DOHH2 (cell line): Measurements from ENCODE around the gene GMDS.
"Not testable (repeated sequence)": the region's sequence is repeated elsewhere in the genome, so short reads cannot be mapped to it uniquely, and the experiment has no call there.

Source experiments
- EZH2phosphoT487 ChIP-seq: fragments of 200-600 bp; sonication (generic); IDR thresholded peaks from 2 replicates; pipeline ENCODE4 v1.6.1; 2017; ENCODE audit warnings: borderline replicate concordance, mild to moderate bottlenecking, antibody characterized with exemption, low read length, moderate library complexity, mixed read lengths
- TF ChIP-seq, protein P1 (sequence below): fragments of 200-600 bp; sonication (generic); IDR thresholded peaks from one replicate; pipeline ENCODE4 v1.5.1; 2014; ENCODE audit warnings: antibody characterized with exemption, mild to moderate bottlenecking, low read depth, low read length; ENCODE audit not compliant: poor library complexity, severe bottlenecking

DNA sequence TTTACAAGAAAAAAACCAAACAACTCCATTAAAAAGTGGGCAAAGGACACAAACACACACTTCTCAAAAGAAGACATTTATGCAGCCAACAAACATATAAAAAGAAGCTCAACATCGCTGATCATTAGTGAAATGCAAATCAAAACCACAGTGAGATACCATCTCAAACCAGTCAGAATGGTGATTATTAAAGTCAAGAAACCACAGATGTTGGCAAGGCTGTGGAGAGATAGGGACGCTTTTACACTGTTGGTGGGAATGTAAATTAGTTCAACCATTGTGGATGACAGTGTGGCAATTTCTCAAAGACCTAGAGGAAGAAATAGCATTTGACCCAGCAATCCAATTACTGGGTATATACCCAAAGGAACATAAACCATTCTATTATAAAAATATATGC, 554.7 kb downstream of the GMDS start:
- TF ChIP-seq, protein P1, sequence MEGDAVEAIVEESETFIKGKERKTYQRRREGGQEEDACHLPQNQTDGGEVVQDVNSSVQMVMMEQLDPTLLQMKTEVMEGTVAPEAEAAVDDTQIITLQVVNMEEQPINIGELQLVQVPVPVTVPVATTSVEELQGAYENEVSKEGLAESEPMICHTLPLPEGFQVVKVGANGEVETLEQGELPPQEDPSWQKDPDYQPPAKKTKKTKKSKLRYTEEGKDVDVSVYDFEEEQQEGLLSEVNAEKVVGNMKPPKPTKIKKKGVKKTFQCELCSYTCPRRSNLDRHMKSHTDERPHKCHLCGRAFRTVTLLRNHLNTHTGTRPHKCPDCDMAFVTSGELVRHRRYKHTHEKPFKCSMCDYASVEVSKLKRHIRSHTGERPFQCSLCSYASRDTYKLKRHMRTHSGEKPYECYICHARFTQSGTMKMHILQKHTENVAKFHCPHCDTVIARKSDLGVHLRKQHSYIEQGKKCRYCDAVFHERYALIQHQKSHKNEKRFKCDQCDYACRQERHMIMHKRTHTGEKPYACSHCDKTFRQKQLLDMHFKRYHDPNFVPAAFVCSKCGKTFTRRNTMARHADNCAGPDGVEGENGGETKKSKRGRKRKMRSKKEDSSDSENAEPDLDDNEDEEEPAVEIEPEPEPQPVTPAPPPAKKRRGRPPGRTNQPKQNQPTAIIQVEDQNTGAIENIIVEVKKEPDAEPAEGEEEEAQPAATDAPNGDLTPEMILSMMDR = not testable (repeated sequence)
- not testable (repeated sequence) for TF ChIP-seq EZH2phosphoT487
